HepG2 (cell line): ENCODE results near the gene ZNF513. TPM values are rescaled to one million over a fixed set of nuclear protein-coding genes. Genes with fewer than 3 reads are reported as not detected.

Experiments
- BRCA1 ChIP-seq: sonication (generic); formaldehyde crosslinking; IDR thresholded peaks from 2 replicates; pipeline ENCODE4 v1.4.0; 2020; ENCODE audit warnings: missing genetic modification reagents
- EHMT2 ChIP-seq: fragments of 200-600 bp; sonication (generic); IDR thresholded peaks from 2 replicates; pipeline ENCODE4 v1.7.0; 2017; ENCODE audit warnings: antibody characterized with exemption, low read depth, low read length, borderline replicate concordance
- ELK4 ChIP-seq: sonication (generic); formaldehyde crosslinking; IDR thresholded peaks from 2 replicates; pipeline ENCODE4 v1.9.0; 2021; ENCODE audit warnings: missing genetic modification reagents, borderline replicate concordance
- FOXP4 ChIP-seq: sonication (generic); formaldehyde crosslinking; IDR thresholded peaks from 2 replicates; pipeline ENCODE4 v1.4.0; 2020; ENCODE audit warnings: missing genetic modification reagents
- HNF4A ChIP-seq: sonication (generic); formaldehyde crosslinking; IDR thresholded peaks from 2 replicates; pipeline ENCODE4 v1.4.0; 2020; ENCODE audit warnings: missing genetic modification reagents
- KDM4B ChIP-seq: sonication (generic); formaldehyde crosslinking; IDR thresholded peaks from 2 replicates; pipeline ENCODE4 v1.4.0; 2020; ENCODE audit warnings: missing genetic modification reagents
- NFYB ChIP-seq: sonication (generic); formaldehyde crosslinking; IDR thresholded peaks from 2 replicates; pipeline ENCODE4 v1.4.0; 2020; ENCODE audit warnings: missing genetic modification reagents
- REL ChIP-seq: sonication (generic); formaldehyde crosslinking; conservative IDR thresholded peaks from 2 replicates; pipeline ENCODE4 v1.8.0; 2022; ENCODE audit warnings: mild to moderate bottlenecking, missing genetic modification reagents, moderate library complexity
- SMARCE1 ChIP-seq: fragments of 450-650 bp; IDR thresholded peaks from 2 replicates; pipeline ENCODE4 v1.6.1; 2017; ENCODE audit warnings: borderline replicate concordance
- SRSF9 ChIP-seq: fragments of 200-400 bp; formaldehyde crosslinking; IDR thresholded peaks from 2 replicates; pipeline ENCODE4 v1.6.1; 2018; ENCODE audit warnings: borderline replicate concordance, mild to moderate bottlenecking, low read depth, low read length; ENCODE audit not compliant: insufficient read depth, poor library complexity, severe bottlenecking
- TGIF2 ChIP-seq: IDR thresholded peaks from 2 replicates; pipeline ENCODE4 v1.6.1; 2016; ENCODE audit warnings: control low read depth, missing compliant biosample characterization
- WIZ ChIP-seq: sonication (generic); formaldehyde crosslinking; IDR thresholded peaks from 2 replicates; pipeline ENCODE4 v1.5.1; 2020; ENCODE audit warnings: mild to moderate bottlenecking, missing genetic modification reagents
- ZEB1 ChIP-seq: IDR thresholded peaks from 2 replicates; pipeline ENCODE4 v1.6.1; 2012; ENCODE audit warnings: mild to moderate bottlenecking, low read depth, inconsistent platforms; ENCODE audit not compliant: insufficient replicate concordance
- ZKSCAN1 ChIP-seq: fragments of 150-350 bp; IDR thresholded peaks from 2 replicates; pipeline ENCODE4 v1.6.1; 2014; ENCODE audit warnings: low read length
- ZNF558 ChIP-seq: sonication (generic); formaldehyde crosslinking; IDR thresholded peaks from 2 replicates; pipeline ENCODE4 v1.9.0; 2022; ENCODE audit warnings: mild to moderate bottlenecking, missing genetic modification reagents, borderline replicate concordance
- ZNF749 ChIP-seq: sonication (generic); formaldehyde crosslinking; IDR thresholded peaks from 2 replicates; pipeline ENCODE4 v1.8.0; 2022; ENCODE audit warnings: mild to moderate bottlenecking, missing genetic modification reagents, moderate library complexity, borderline replicate concordance
- ZNF891 ChIP-seq: sonication (generic); formaldehyde crosslinking; IDR thresholded peaks from 2 replicates; pipeline ENCODE4 v1.5.0; 2020; ENCODE audit warnings: mild to moderate bottlenecking, missing genetic modification reagents
- ZSCAN5A ChIP-seq: sonication (generic); formaldehyde crosslinking; IDR thresholded peaks from 2 replicates; pipeline ENCODE4 v1.8.0; 2022; ENCODE audit warnings: mild to moderate bottlenecking, missing genetic modification reagents, borderline replicate concordance
- polyA plus RNA-seq, 8 experiments: library from polyadenylated mRNA; depleted of rRNA in 3 of 8; stranded (reverse) in 7 of 8; unstranded in 1 of 8; fragments of >200 nt; fragmentation: Illumina TruSeq in 4 of 8; extraction: Trizol in 4 of 8; gene quantifications; 2 replicates each; pipeline versions ENCODE4 v1.2.1 to v1.2.3, GENCODE V29; 2011 to 2016; ENCODE audit warnings: low read depth in 4 of 8, missing spikeins in 1 of 8, mixed read lengths in 1 of 8; ENCODE audit not compliant: insufficient read depth in 1 of 8
- total RNA-seq, 5 experiments: library from RNA; depleted of rRNA; stranded (reverse); fragments of >200 nt; fragmentation: Illumina TruSeq; extraction: Trizol; gene quantifications; 2 replicates each; pipeline ENCODE4 v1.2.3, GENCODE V29; 2016; ENCODE audit warnings: low read depth in 1 of 5
- TF ChIP-seq, protein P1 (sequence below): sonication (generic); formaldehyde crosslinking; IDR thresholded peaks from 2 replicates; pipeline ENCODE4 v1.5.0; 2020; ENCODE audit warnings: missing genetic modification reagents, mild to moderate bottlenecking, borderline replicate concordance
- TF ChIP-seq, protein P2 (sequence below): IDR thresholded peaks from 2 replicates; pipeline ENCODE4 v1.6.1; 2012; ENCODE audit warnings: low read length, improper control_type of control experiment

The ZNF513 gene
- total and polyA plus RNA-seq, 2 of the 13 experiments (the other 11 are each of a cell fraction or from before 2014, with no cell fraction given), result 4.9 to 6.3 TPM

DNA sequence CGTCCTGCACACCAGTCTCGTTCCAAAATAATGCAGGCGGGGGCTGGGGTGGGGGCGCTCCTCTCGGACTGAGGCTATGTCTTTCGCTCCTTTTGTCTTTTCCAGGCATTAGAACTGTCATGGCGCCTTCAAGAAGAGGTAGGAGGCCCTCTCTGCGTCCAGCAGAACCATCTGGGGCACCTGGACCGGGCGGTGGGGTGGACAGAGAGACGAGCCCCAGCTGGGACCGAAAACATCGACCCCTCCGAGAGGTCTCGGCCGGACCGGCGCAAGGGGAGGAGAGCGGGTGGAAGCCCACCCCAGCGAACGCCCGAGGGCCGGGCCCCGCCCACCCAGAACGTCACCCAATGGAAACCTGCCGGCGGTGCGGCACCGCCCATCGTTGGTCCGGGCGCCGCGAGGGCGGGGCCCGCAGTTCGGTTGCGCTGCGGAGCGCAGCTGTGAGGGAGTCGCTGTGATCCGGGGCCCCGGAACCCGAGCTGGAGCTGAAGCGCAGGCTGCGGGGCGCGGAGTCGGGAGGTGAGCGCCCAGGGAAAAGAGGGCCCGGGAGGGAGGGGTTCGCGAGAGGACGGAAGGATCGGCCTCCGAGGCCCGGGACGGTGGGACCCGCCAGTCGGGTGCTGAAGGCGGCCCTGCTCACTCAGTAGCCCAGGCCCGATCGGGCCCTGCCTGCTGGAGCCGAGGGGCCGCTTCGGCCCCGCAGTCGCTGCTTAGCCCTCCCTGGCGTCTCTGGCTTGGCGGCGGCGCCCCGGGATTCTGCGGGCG is 47.9 kb upstream of the ZNF513 start, which contains the start of gene NRBP1 (continued):
- TF ChIP-seq, protein P1, sequence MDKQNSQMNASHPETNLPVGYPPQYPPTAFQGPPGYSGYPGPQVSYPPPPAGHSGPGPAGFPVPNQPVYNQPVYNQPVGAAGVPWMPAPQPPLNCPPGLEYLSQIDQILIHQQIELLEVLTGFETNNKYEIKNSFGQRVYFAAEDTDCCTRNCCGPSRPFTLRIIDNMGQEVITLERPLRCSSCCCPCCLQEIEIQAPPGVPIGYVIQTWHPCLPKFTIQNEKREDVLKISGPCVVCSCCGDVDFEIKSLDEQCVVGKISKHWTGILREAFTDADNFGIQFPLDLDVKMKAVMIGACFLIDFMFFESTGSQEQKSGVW (CRISPR knock-in tag), result no peak
- TF ChIP-seq SMARCE1 (no peak), TGIF2 (CRISPR knock-in tag) (0 out of 2 replicates have a peak, but pooled peaks have one; percentile 75), REL (CRISPR knock-in tag) (peak; percentile 84; the same call in 1 of the 2 replicates), EHMT2 (no peak), NFYB (CRISPR knock-in tag) (peak; percentile 89), ZNF749 (CRISPR knock-in tag) (peak; percentile 78; the same call in 1 of the 2 replicates), FOXP4 (CRISPR knock-in tag) (no peak; the same call in 1 of the 2 replicates), BRCA1 (CRISPR knock-in tag) (0 out of 2 replicates have a peak, but pooled peaks have one; percentile 60), KDM4B (CRISPR knock-in tag) (peak; percentile 42; the same call in 1 of the 2 replicates), ZEB1 (peak; percentile 50), HNF4A (no peak; the same call in 1 of the 2 replicates), ZKSCAN1 (no peak), WIZ (CRISPR knock-in tag) (no peak), ZSCAN5A (CRISPR knock-in tag) (0 out of 2 replicates have a peak, but pooled peaks have one; percentile 42), ELK4 (CRISPR knock-in tag) (no peak), ZNF891 (CRISPR knock-in tag) (peak; percentile 56; the same call in 1 of the 2 replicates), ZNF558 (CRISPR knock-in tag) (0 out of 2 replicates have a peak, but pooled peaks have one; percentile 85), SRSF9 (no peak)
- TF ChIP-seq, protein P2, sequence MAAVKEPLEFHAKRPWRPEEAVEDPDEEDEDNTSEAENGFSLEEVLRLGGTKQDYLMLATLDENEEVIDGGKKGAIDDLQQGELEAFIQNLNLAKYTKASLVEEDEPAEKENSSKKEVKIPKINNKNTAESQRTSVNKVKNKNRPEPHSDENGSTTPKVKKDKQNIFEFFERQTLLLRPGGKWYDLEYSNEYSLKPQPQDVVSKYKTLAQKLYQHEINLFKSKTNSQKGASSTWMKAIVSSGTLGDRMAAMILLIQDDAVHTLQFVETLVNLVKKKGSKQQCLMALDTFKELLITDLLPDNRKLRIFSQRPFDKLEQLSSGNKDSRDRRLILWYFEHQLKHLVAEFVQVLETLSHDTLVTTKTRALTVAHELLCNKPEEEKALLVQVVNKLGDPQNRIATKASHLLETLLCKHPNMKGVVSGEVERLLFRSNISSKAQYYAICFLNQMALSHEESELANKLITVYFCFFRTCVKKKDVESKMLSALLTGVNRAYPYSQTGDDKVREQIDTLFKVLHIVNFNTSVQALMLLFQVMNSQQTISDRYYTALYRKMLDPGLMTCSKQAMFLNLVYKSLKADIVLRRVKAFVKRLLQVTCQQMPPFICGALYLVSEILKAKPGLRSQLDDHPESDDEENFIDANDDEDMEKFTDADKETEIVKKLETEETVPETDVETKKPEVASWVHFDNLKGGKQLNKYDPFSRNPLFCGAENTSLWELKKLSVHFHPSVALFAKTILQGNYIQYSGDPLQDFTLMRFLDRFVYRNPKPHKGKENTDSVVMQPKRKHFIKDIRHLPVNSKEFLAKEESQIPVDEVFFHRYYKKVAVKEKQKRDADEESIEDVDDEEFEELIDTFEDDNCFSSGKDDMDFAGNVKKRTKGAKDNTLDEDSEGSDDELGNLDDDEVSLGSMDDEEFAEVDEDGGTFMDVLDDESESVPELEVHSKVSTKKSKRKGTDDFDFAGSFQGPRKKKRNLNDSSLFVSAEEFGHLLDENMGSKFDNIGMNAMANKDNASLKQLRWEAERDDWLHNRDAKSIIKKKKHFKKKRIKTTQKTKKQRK, result no peak
